DMS153 (cell line): ENCODE data around the gene CDK5.

Experiments
- DNase-seq: peaks from one replicate; lab custom pipeline; 2025; lab: John Stamatoyannopoulos, UW

CDK5 gene

GRCh38 chr7:151073990-151074389, 16.3 kb upstream of the CDK5 start:
- no peak for DNase-seq

- DNase-seq: no peak
These were observed 13.6 kb upstream of the CDK5 start for GRCh38 chr7:151071032-151071866.

GRCh38 chr7:151070574-151070960, 12.9 kb upstream of the CDK5 start:
- no peak for DNase-seq

GRCh38 chr7:151069841-151070573, 12.3 kb upstream of the CDK5 start:
- no peak for DNase-seq

GRCh38 chr7:151068069-151068773, 10.5 kb upstream of the CDK5 start:
- DNase-seq: no peak

GRCh38 chr7:151066273-151066974, 8.7 kb upstream of the CDK5 start:
- no peak for DNase-seq

GRCh38 chr7:151065516-151065915, 7.8 kb upstream of the CDK5 start:
- no peak for DNase-seq

- DNase-seq: no peak
These were observed 7.3 kb upstream of the CDK5 start for GRCh38 chr7:151064993-151065392.

GRCh38 chr7:151064454-151064853, 6.8 kb upstream of the CDK5 start:
- no peak for DNase-seq

GRCh38 chr7:151063212-151063561, 5.5 kb upstream of the CDK5 start:
- no peak for DNase-seq

GRCh38 chr7:151062399-151063211, 4.9 kb upstream of the CDK5 start:
- DNase-seq: peak; percentile 1

GRCh38 chr7:151062111-151062398, 4.4 kb upstream of the CDK5 start:
- DNase-seq: no peak

- DNase-seq: no peak
These were observed 3.8 kb upstream of the CDK5 start for GRCh38 chr7:151061213-151062110.

- DNase-seq: no peak
These were observed 2.9 kb upstream of the CDK5 start for GRCh38 chr7:151060416-151061212.

- no peak for DNase-seq
These were observed 2.4 kb upstream of the CDK5 start for GRCh38 chr7:151060113-151060415.

GRCh38 chr7:151059367-151060112, 1.8 kb upstream of the CDK5 start, which contains the start of gene SLC4A2:
Gene SLC4A2, plus strand, starts transcription at chr7:151059589. Its CDS starts 2,399 bp downstream, at chr7:151061988.
- peak; percentile 8 for DNase-seq

- DNase-seq: no peak
These were observed 1.2 kb upstream of the CDK5 start for GRCh38 chr7:151058781-151059366.

- DNase-seq: peak; percentile 100
These were observed 488 bp upstream of the CDK5 start for GRCh38 chr7:151057989-151058780.
